ENCODE measurements around the gene C11orf68. TPM values are rescaled to one million over a fixed set of nuclear protein-coding genes. Genes with fewer than 3 reads are reported as not detected.

Gene C11orf68
- total RNA-seq, 1 experiment from 2014 or later = 15.7 TPM

GRCh38 chr11:65870706-65871681, 47.9 kb downstream of the C11orf68 start:
- no CpG with 5 or more reads among the region's 24 CpGs for WGBS (ENCODE audit: extremely low coverage, insufficient read length, low lambda C conversion rate)
- Histone ChIP-seq H3K4me1 (ENCODE audit: insufficient read depth, low read length) (no peaks in the 10 kb centered on the region), H2BK5ac (ENCODE audit: insufficient read length, low read length) (no peak overlapping the region), H3K23ac (ENCODE audit: insufficient read length, low read depth, low read length) (no peak overlapping the region), H3K23me2 (ENCODE audit: insufficient read length, low read depth, low read length, poor library complexity, severe bottlenecking) (peaks cover 8% of the 10 kb centered on the region), H3T11ph (ENCODE audit: low read length) (no peak overlapping the region), H3K9me3 (ENCODE audit: control insufficient read depth, low read depth, low read length) (no peaks in the 10 kb centered on the region), H3K18ac (ENCODE audit: insufficient read length, low read depth, low read length) (no peak overlapping the region), H4K20me1 (ENCODE audit: control insufficient read depth, insufficient read depth, insufficient read length) (no peaks in the 10 kb centered on the region), H2BK12ac (ENCODE audit: insufficient read length, low read depth, low read length) (no peak overlapping the region), H4K91ac (ENCODE audit: insufficient read length, low read depth, low read length) (no peak overlapping the region), H2BK20ac (ENCODE audit: low read depth, low read length, poor library complexity, severe bottlenecking) (no peak overlapping the region), H2BK15ac (ENCODE audit: low read depth, low read length) (no peak overlapping the region), H3K9ac (ENCODE audit: extremely low read depth, insufficient read length, low read length) (no peak overlapping the region), H3K27me3 (ENCODE audit: insufficient read depth, low read length) (peaks cover 3% of the 10 kb centered on the region; the same call in 1 of the 2 replicates), H2BK120ac (ENCODE audit: low read depth, low read length, poor library complexity, severe bottlenecking) (no peak overlapping the region), H4K8ac (replicated peaks; ENCODE audit: insufficient read length, low read depth, low read length) (no peak overlapping the region), H3K14ac (ENCODE audit: insufficient read depth, low read length) (no peak overlapping the region), H3K27ac (ENCODE audit: insufficient read length, low read depth, low read length) (no peak overlapping the region), H3K79me1 (ENCODE audit: insufficient read depth, low read depth, low read length, poor library complexity, severe bottlenecking) (no peaks in the 10 kb centered on the region), H2AFZ (ENCODE audit: low read length) (no peak overlapping the region), H2AK5ac (ENCODE audit: insufficient read length, low read length) (no peak overlapping the region), H3K4ac (ENCODE audit: low read depth, low read length) (no peak overlapping the region), H3K79me2 (ENCODE audit: insufficient read depth, low read length) (no peaks in the 10 kb centered on the region), H3K56ac (ENCODE audit: insufficient read length, low read depth, low read length) (no peak overlapping the region), H3K4me2 (ENCODE audit: insufficient read depth, insufficient read length, low read length) (no peak overlapping the region), H4K5ac (ENCODE audit: insufficient read length, low read depth, low read length) (no peak overlapping the region)
- Mint-ChIP-seq H3K27ac (no peak overlapping the region; a peak in 1 of 7 replicates), H3K4me1 (peaks cover 15 to 20% of the 10 kb centered on the region in 2 experiments), H3K27me3 (ENCODE audit: low read depth) (peaks cover 7% of the 10 kb centered on the region), H3K4me3 (peak overlapping the region in 1 of 2 experiments; percentile 68; a peak in 2 of 5 replicates), H3K36me3 (ENCODE audit: insufficient read depth in 1 of 3, low read depth in 3 of 3) (peaks cover 0 to 4% (median 3%) of the 10 kb centered on the region in 3 experiments; a peak in 3 of 7 replicates), H3K9me3 (no peaks in the 10 kb centered on the region; a peak in 1 of 5 replicates)
- no peak for DNase-seq
- TF ChIP-seq CTCF (conservative IDR thresholded peaks at IDR 0.05) = no peak
